GM12891 (cell line): ENCODE data around the gene TMEM255B.

Experiments
- POLR2A ChIP-seq: IDR thresholded peaks from 2 replicates; pipeline ENCODE4 v1.6.1; 2011; ENCODE audit warnings: low read depth, low read length, control low read depth
- POLR2AphosphoS5 ChIP-seq: IDR thresholded peaks from 2 replicates; pipeline ENCODE4 v1.6.1; 2011; ENCODE audit warnings: low read depth, low read length, control low read depth
- TAF1 ChIP-seq: IDR thresholded peaks from 2 replicates; pipeline ENCODE4 v1.6.1; 2011; ENCODE audit warnings: low read depth, low read length, control low read depth

- TF ChIP-seq POLR2AphosphoS5 (no peak), TAF1 (no peak), POLR2A (no peak)
Observed at GRCh38 chr13:113861433-113862030, 102.5 kb downstream of the TMEM255B start.
